Fibroblast of lung (primary cell): ENCODE results near the gene EPHB2. TPM values are rescaled to one million over a fixed set of nuclear protein-coding genes. Genes with fewer than 3 reads are reported as not detected.
A peak's percentile ranks its signal among the peaks of the same experiment; 100 is the strongest.

Source experiments
- DNase-seq, 2 donors: peaks; one replicate each; pipeline versions ENCODE4 v3.0.0 to v3.0.0-alpha.2; 2010; ENCODE audit warnings: low read depth in 2 of 2
- H2AFZ ChIP-seq: 2 replicates; pipeline ENCODE4 v1.5.1; 2012; ENCODE audit warnings: low read length, control low read depth, inconsistent platforms
- H3K27ac ChIP-seq: 2 replicates; pipeline ENCODE4 v1.5.1; 2011; ENCODE audit warnings: low read length, control low read depth; ENCODE audit not compliant: insufficient read depth
- H3K27me3 ChIP-seq: 2 replicates; pipeline ENCODE4 v1.5.1; 2011; ENCODE audit warnings: mild to moderate bottlenecking, low read length; ENCODE audit not compliant: control insufficient read depth, insufficient read depth
- H3K36me3 ChIP-seq: 2 replicates; pipeline ENCODE4 v1.5.1; 2011; ENCODE audit warnings: low read length; ENCODE audit not compliant: control insufficient read depth, insufficient read depth
- H3K4me1 ChIP-seq: 2 replicates; pipeline ENCODE4 v1.5.1; 2011; ENCODE audit warnings: low read length; ENCODE audit not compliant: control insufficient read depth, insufficient read depth; ENCODE audit errors: extremely low read depth
- H3K4me2 ChIP-seq: 2 replicates; pipeline ENCODE4 v1.5.1; 2011; ENCODE audit warnings: low read length, control low read depth; ENCODE audit not compliant: insufficient read depth; ENCODE audit errors: extremely low read depth
- H3K4me3 ChIP-seq, 4 experiments: fragments of 200-600 bp in 1 of 4; sonication (generic) in 1 of 4; replicated peaks in 1 of 4; 2 replicates each; pipeline ENCODE4 v1.5.1; 2011 to 2016; ENCODE audit warnings: low read length in 4 of 4, low read depth in 3 of 4, mild to moderate bottlenecking in 3 of 4, control low read depth in 2 of 4, inconsistent platforms in 1 of 4, mixed read lengths in 1 of 4; ENCODE audit not compliant: insufficient read depth in 1 of 4; ENCODE audit errors: control extremely low read depth in 1 of 4
- H3K79me2 ChIP-seq: 2 replicates; pipeline ENCODE4 v1.5.1; 2012; ENCODE audit warnings: mild to moderate bottlenecking, low read length, inconsistent platforms; ENCODE audit not compliant: control insufficient read depth, insufficient read depth
- H3K9ac ChIP-seq: 2 replicates; pipeline ENCODE4 v1.5.1; 2011; ENCODE audit warnings: mild to moderate bottlenecking, low read length, control low read depth; ENCODE audit not compliant: insufficient read depth
- H3K9me3 ChIP-seq: 2 replicates; pipeline ENCODE4 v1.5.1; 2012; ENCODE audit warnings: low read depth, low read length; ENCODE audit not compliant: control insufficient read depth, insufficient read depth
- H4K20me1 ChIP-seq: 2 replicates; pipeline ENCODE4 v1.5.1; 2011; ENCODE audit warnings: low read length; ENCODE audit not compliant: control insufficient read depth, insufficient read depth; ENCODE audit errors: extremely low read depth
- CTCF ChIP-seq, 2 donors: IDR thresholded peaks in 1 of 2; conservative IDR thresholded peaks in 1 of 2; 1 replicate in 1 of 2; 2 replicates in 1 of 2; pipeline ENCODE4 v1.5.1; 2011 to 2012; ENCODE audit warnings: low read length in 2 of 2, control low read depth in 1 of 2, inconsistent platforms in 1 of 2, low read depth in 1 of 2, mild to moderate bottlenecking in 1 of 2
- EZH2 ChIP-seq: IDR thresholded peaks from 2 replicates; pipeline ENCODE4 v1.5.1; 2012; ENCODE audit warnings: low read length, control low read depth, mild to moderate bottlenecking; ENCODE audit errors: missing control alignments
- polyA plus RNA-seq, 2 donors: library from polyadenylated mRNA; depleted of rRNA in 1 of 2; stranded (reverse) in 1 of 2; unstranded in 1 of 2; fragments of >200 nt; gene quantifications; 2 replicates each; pipeline ENCODE4 v1.2.1, GENCODE V29; 2011 to 2012; ENCODE audit warnings: missing spikeins in 1 of 2
- total RNA-seq: library from RNA; depleted of rRNA; stranded (reverse); fragments of >200 nt; gene quantifications from 2 replicates; pipeline ENCODE4 v1.2.1, GENCODE V29; 2014

Gene EPHB2
- total and polyA plus RNA-seq, 2 donors (not counting 1 experiment from before 2014, with no cell fraction given), result 4.1 to 11.2 TPM

DNA sequence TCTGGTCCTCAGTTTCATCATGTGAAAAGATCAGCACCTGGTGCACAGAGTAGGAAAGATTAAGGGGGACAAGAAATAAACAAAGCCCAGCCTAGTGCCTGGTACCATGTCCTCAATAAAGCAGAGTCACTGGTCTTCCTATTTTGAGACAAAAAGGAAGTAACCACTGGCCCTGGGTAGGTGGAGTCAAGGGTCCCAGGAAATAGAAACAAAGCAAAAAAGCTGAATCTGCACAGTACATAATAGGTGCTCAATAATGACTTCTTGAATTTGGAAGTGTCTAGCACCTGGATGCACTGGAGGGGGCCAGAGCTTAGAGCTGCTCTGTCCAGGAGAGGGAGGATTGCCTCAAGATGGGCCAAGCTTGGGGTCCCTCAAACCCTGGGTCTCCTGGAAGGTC is 1.9 kb upstream of the EPHB2 start:
- Histone ChIP-seq H4K20me1 (no peaks in the 10 kb centered on the region), H3K9ac (no peak overlapping the region), H3K4me2 (no peak overlapping the region), H3K4me3 (no peak overlapping the region), H3K27ac (no peak overlapping the region), H3K9me3 (no peaks in the 10 kb centered on the region), H2AFZ (no peak overlapping the region), H3K27me3 (no peaks in the 10 kb centered on the region), H3K4me1 (peaks cover 9% of the 10 kb centered on the region), H3K36me3 (no peaks in the 10 kb centered on the region), H3K79me2 (no peaks in the 10 kb centered on the region)
- TF ChIP-seq CTCF (conservative IDR thresholded peaks at IDR 0.05 in 1 of 2, IDR thresholded peaks at IDR 0.05 in 1 of 2; ENCODE audit: low read depth in 1 of 2, low read length in 2 of 2), result no peak
- no peak for TF ChIP-seq EZH2
- no peak for DNase-seq

- DNase-seq, result no peak
- Histone ChIP-seq H4K20me1 (no peaks in the 10 kb centered on the region), H3K4me3 (no peak overlapping the region), H3K27ac (no peak overlapping the region), H3K27me3 (no peaks in the 10 kb centered on the region), H3K36me3 (no peaks in the 10 kb centered on the region), H2AFZ (no peak overlapping the region), H3K9ac (no peak overlapping the region), H3K4me2 (no peak overlapping the region), H3K4me1 (peaks cover 9% of the 10 kb centered on the region), H3K9me3 (no peaks in the 10 kb centered on the region), H3K79me2 (no peaks in the 10 kb centered on the region)
- TF ChIP-seq EZH2, result no peak
- TF ChIP-seq CTCF (conservative IDR thresholded peaks at IDR 0.05 in 1 of 2, IDR thresholded peaks at IDR 0.05 in 1 of 2; ENCODE audit: low read depth in 1 of 2, low read length in 2 of 2), result peak in 1 of 2 donors; percentile 45
These were observed 1.4 kb upstream of the EPHB2 start for GRCh38 chr1:22709227-22709626.

- Histone ChIP-seq H3K9ac (peak overlapping the region; percentile 2), H3K4me1 (peaks cover 9% of the 10 kb centered on the region), H4K20me1 (no peaks in the 10 kb centered on the region), H3K27me3 (no peaks in the 10 kb centered on the region), H3K4me2 (peak overlapping the region; percentile 35), H2AFZ (no peak overlapping the region), H3K36me3 (no peaks in the 10 kb centered on the region), H3K79me2 (no peaks in the 10 kb centered on the region), H3K27ac (no peak overlapping the region), H3K4me3 (peak overlapping the region in 3 of 4 experiments; percentile 14 to 45 (median 16)), H3K9me3 (no peaks in the 10 kb centered on the region)
- TF ChIP-seq CTCF (conservative IDR thresholded peaks at IDR 0.05 in 1 of 2, IDR thresholded peaks at IDR 0.05 in 1 of 2; ENCODE audit: low read depth in 1 of 2, low read length in 2 of 2) (no peak), EZH2 (no peak)
- DNase-seq, result peak; percentile 62 to 71
These were observed 543 bp upstream of the EPHB2 start for GRCh38 chr1:22709891-22710700.
